Ishikawa (cell line): ENCODE measurements around the gene EGFR.

Source experiments
- CEBPB ChIP-seq: IDR thresholded peaks from 2 replicates; pipeline ENCODE4 v1.6.1; 2012
- CREB1 ChIP-seq: IDR thresholded peaks from 2 replicates; pipeline ENCODE4 v1.6.1; 2012; ENCODE audit warnings: low read depth
- EGR1 ChIP-seq: IDR thresholded peaks from 2 replicates; pipeline ENCODE4 v1.6.1; 2012
- EP300 ChIP-seq: IDR thresholded peaks from 2 replicates; pipeline ENCODE4 v1.6.1; 2012; ENCODE audit warnings: borderline replicate concordance
- FOXM1 ChIP-seq: IDR thresholded peaks from 2 replicates; pipeline ENCODE4 v1.6.1; 2012; ENCODE audit warnings: low read depth, borderline replicate concordance
- MAX ChIP-seq: IDR thresholded peaks from 2 replicates; pipeline ENCODE4 v1.6.1; 2012
- NFIC ChIP-seq: IDR thresholded peaks from 2 replicates; pipeline ENCODE4 v1.6.1; 2012
- RAD21 ChIP-seq: IDR thresholded peaks from 2 replicates; pipeline ENCODE4 v1.6.1; 2012; ENCODE audit warnings: low read depth
- REST ChIP-seq: IDR thresholded peaks from 2 replicates; pipeline ENCODE4 v1.6.1; 2012; ENCODE audit warnings: low read depth, mild to moderate bottlenecking
- TAF1 ChIP-seq: IDR thresholded peaks from 2 replicates; pipeline ENCODE4 v1.6.1; 2012; ENCODE audit warnings: low read depth, mild to moderate bottlenecking
- TCF12 ChIP-seq: IDR thresholded peaks from 2 replicates; pipeline ENCODE4 v1.6.1; 2012; ENCODE audit warnings: low read depth
- TEAD4 ChIP-seq: IDR thresholded peaks from 2 replicates; pipeline ENCODE4 v1.6.1; 2012
- USF1 ChIP-seq: IDR thresholded peaks from 2 replicates; pipeline ENCODE4 v1.6.1; 2012
- YY1 ChIP-seq: IDR thresholded peaks from 2 replicates; pipeline ENCODE4 v1.6.1; 2012; ENCODE audit warnings: low read depth
- ZBTB7A ChIP-seq: IDR thresholded peaks from 2 replicates; pipeline ENCODE4 v1.6.1; 2012; ENCODE audit warnings: low read depth

Gene EGFR

GRCh38 chr7:55054758-55055157, 35.9 kb downstream of the EGFR start:
- TF ChIP-seq EGR1 = no peak
- TF ChIP-seq CREB1 = no peak
- no peak for TF ChIP-seq NFIC
- no peak for TF ChIP-seq TCF12
- no peak for TF ChIP-seq RAD21

- TF ChIP-seq CEBPB (no peak), REST (no peak), USF1 (no peak), YY1 (no peak), FOXM1 (no peak), RAD21 (no peak), MAX (no peak), TAF1 (no peak), EGR1 (no peak), EP300 (no peak), ZBTB7A (no peak), NFIC (no peak), TCF12 (no peak), CREB1 (no peak), TEAD4 (no peak)
Observed at GRCh38 chr7:55055479-55055878, 36.7 kb downstream of the EGFR start.

- TF ChIP-seq USF1 (no peak), NFIC (no peak), YY1 (no peak), MAX (no peak), ZBTB7A (no peak), EGR1 (no peak), EP300 (no peak), FOXM1 (no peak), TEAD4 (no peak), TAF1 (no peak), RAD21 (no peak)
Observed at GRCh38 chr7:55056068-55056467, 37.3 kb downstream of the EGFR start.

- TF ChIP-seq RAD21 (no peak), TCF12 (no peak), TAF1 (no peak), CREB1 (no peak), EP300 (no peak), TEAD4 (no peak), MAX (no peak)
Observed at GRCh38 chr7:55056577-55057480, 38.0 kb downstream of the EGFR start.

GRCh38 chr7:55058314-55058713, 39.5 kb downstream of the EGFR start:
- TF ChIP-seq CREB1 (no peak), ZBTB7A (no peak), MAX (no peak), EP300 (no peak), EGR1 (no peak), TAF1 (no peak)

GRCh38 chr7:55059021-55059420, 40.2 kb downstream of the EGFR start:
- TF ChIP-seq CEBPB (no peak), FOXM1 (no peak), EP300 (no peak), TEAD4 (no peak), USF1 (no peak), CREB1 (no peak), YY1 (no peak), REST (no peak), RAD21 (no peak), EGR1 (no peak), NFIC (no peak), TCF12 (no peak), TAF1 (no peak), ZBTB7A (no peak), MAX (no peak)
